ENCODE results near the gene PARD3.

DNA sequence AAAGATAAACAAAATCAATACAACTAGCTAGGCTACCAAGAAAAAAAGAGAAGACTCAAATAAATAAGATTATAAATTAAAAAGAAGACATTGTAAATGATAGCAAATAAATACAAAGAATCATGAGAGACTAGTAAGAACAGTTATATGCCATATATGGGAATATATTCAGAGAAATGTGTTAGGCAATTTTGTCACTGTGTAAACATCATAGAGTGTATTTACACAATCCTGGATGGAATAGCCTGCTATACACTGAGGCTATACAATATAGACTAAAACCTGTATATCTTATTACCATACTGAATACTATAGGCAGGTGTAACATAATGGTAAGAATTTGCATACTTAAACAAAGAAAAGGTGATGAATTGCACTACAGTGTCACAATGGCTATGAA lies 717.4 kb downstream of the PARD3 start:
- TF ChIP-seq MAZ (IDR thresholded peaks at IDR 0.05; ENCODE audit: borderline replicate concordance, low read depth, low read length) (no peak), HOXA7 (CRISPR knock-in tag; IDR thresholded peaks at IDR 0.05) (no peak), POLR2A (IDR thresholded peaks at IDR 0.05; ENCODE audit: low read length) (no peak)
- TF ChIP-seq, protein P1, sequence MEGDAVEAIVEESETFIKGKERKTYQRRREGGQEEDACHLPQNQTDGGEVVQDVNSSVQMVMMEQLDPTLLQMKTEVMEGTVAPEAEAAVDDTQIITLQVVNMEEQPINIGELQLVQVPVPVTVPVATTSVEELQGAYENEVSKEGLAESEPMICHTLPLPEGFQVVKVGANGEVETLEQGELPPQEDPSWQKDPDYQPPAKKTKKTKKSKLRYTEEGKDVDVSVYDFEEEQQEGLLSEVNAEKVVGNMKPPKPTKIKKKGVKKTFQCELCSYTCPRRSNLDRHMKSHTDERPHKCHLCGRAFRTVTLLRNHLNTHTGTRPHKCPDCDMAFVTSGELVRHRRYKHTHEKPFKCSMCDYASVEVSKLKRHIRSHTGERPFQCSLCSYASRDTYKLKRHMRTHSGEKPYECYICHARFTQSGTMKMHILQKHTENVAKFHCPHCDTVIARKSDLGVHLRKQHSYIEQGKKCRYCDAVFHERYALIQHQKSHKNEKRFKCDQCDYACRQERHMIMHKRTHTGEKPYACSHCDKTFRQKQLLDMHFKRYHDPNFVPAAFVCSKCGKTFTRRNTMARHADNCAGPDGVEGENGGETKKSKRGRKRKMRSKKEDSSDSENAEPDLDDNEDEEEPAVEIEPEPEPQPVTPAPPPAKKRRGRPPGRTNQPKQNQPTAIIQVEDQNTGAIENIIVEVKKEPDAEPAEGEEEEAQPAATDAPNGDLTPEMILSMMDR (IDR thresholded peaks at IDR 0.05) = no peak

All from A549 (cell line).